ENCODE data around the gene NLRP7.
A peak's percentile ranks its signal among the peaks of the same experiment; 100 is the strongest.
"Not testable (repeated sequence)": the region's sequence is repeated elsewhere in the genome, so short reads cannot be mapped to it uniquely, and the experiment has no call there.

The NLRP7 gene

GRCh38 chr19:54918499-54918898 is 28.8 kb downstream of the NLRP7 start:
- no peak for FAIRE-seq

GRCh38 chr19:54916822-54917221 is 30.5 kb downstream of the NLRP7 start:
- no peak for FAIRE-seq

- not testable (repeated sequence) for FAIRE-seq
These were observed 39.4 kb downstream of the NLRP7 start for GRCh38 chr19:54907899-54908298.

GRCh38 chr19:54906819-54907218 is 40.5 kb downstream of the NLRP7 start:
- no peak for FAIRE-seq

GRCh38 chr19:54905803-54906511 is 41.4 kb downstream of the NLRP7 start, which contains the start of gene NCR1:
NCR1 (plus strand) TSS chr19:54906148; CDS start chr19:54906188, 40 bp downstream.
- FAIRE-seq = no peak

- FAIRE-seq = no peak
These were observed 41.9 kb downstream of the NLRP7 start for GRCh38 chr19:54905421-54905802.

GRCh38 chr19:54904261-54904660 is 43.1 kb downstream of the NLRP7 start:
- FAIRE-seq = not testable (repeated sequence)

GRCh38 chr19:54903303-54903702 is 44.0 kb downstream of the NLRP7 start:
- FAIRE-seq = peak; percentile 76

GRCh38 chr19:54902061-54902460 is 45.3 kb downstream of the NLRP7 start:
- FAIRE-seq = no peak

- not testable (repeated sequence) for FAIRE-seq
These were observed 46.2 kb downstream of the NLRP7 start for GRCh38 chr19:54901153-54901552.

GRCh38 chr19:54899646-54900045 is 47.7 kb downstream of the NLRP7 start:
- not testable (repeated sequence) for FAIRE-seq

GRCh38 chr19:54898685-54899084 is 48.6 kb downstream of the NLRP7 start:
- FAIRE-seq = not testable (repeated sequence)

- FAIRE-seq = no peak
These were observed 51.3 kb downstream of the NLRP7 start for GRCh38 chr19:54896036-54896435.

- not testable (repeated sequence) for FAIRE-seq
These were observed 53.2 kb downstream of the NLRP7 start for GRCh38 chr19:54894106-54894505.

- no peak for FAIRE-seq
These were observed 53.9 kb downstream of the NLRP7 start for GRCh38 chr19:54893406-54893805.

GRCh38 chr19:54889566-54889965 is 57.8 kb downstream of the NLRP7 start:
- FAIRE-seq = no peak

- no peak for FAIRE-seq
These were observed 59.1 kb downstream of the NLRP7 start for GRCh38 chr19:54888239-54888638.

GRCh38 chr19:54883228-54883627 is 64.1 kb downstream of the NLRP7 start:
- FAIRE-seq = no peak

GRCh38 chr19:54882758-54883157 is 64.6 kb downstream of the NLRP7 start:
- peak; percentile 53 for FAIRE-seq

GRCh38 chr19:54881884-54882283 is 65.4 kb downstream of the NLRP7 start:
- FAIRE-seq = no peak

- FAIRE-seq = no peak
These were observed 69.9 kb downstream of the NLRP7 start for GRCh38 chr19:54877471-54877870.

GRCh38 chr19:54875506-54875905 is 71.8 kb downstream of the NLRP7 start:
- no peak for FAIRE-seq

- FAIRE-seq = no peak
These were observed 73.3 kb downstream of the NLRP7 start, which contains the start of gene FCAR for GRCh38 chr19:54873990-54874389. FCAR (plus strand) TSS chr19:54874235; CDS start chr19:54874290, 55 bp downstream.

All from A204.1 (cell line).